HepG2 (cell line): ENCODE data around the gene SLC35F3. TPM values are rescaled to one million over a fixed set of nuclear protein-coding genes. Genes with fewer than 3 reads are reported as not detected.

Experiments
- ATAC-seq: fragments of 200-7000 bp; cut with Tn5 transposase; 3 replicates; pipeline ENCODE4 v1.9.1; 2020; ENCODE audit warnings: mild to moderate bottlenecking, moderate library complexity
- BruUV-seq: library from RNA; stranded (reverse); fragments of 400-500 nt; replicated peaks from 2 replicates; lab custom pipeline; 2021; lab: Mats Ljungman, UMichigan
- CTCF ChIA-PET: fragments of 300-600 bp; formaldehyde crosslinking; extraction: SDS; loops from one replicate; lab custom pipeline; 2021; ENCODE audit warnings: low total read pairs, inconsistent platforms, low intra/inter-chr PET ratio; lab: Yijun Ruan, JAX
- POLR2A ChIA-PET: fragments of 350-600 bp; sonication (Branson Sonifier 250); formaldehyde crosslinking; loops from one replicate; lab custom pipeline; 2020; ENCODE audit warnings: antibody characterized with exemption, inconsistent platforms; lab: Yijun Ruan, JAX
- DNase-seq: peaks from one replicate; pipeline ENCODE4 v3.0.0-alpha.2; 2015; ENCODE audit warnings: low spot score
- FAIRE-seq: peaks from 3 replicates; lab custom pipeline; 2011; peaks lifted over from hg19 to GRCh38; lab: Jason Lieb, UNC
- H2AFZ ChIP-seq: one replicate; pipeline ENCODE4 v1.6.1; 2011; ENCODE audit warnings: low read length, inconsistent platforms
- H3K27ac ChIP-seq: fragments of 300-600 bp; 3 replicates; pipeline ENCODE4 v1.8.0; 2011; ENCODE audit warnings: mixed run types, mild to moderate bottlenecking, mixed read lengths, low read length, inconsistent platforms; ENCODE audit not compliant: insufficient read depth; ENCODE audit errors: extremely low read length
- H3K27me3 ChIP-seq, 2 experiments: fragments of 200-600 bp in 1 of 2; 2 replicates in 1 of 2; 3 replicates in 1 of 2; pipeline versions ENCODE4 v1.6.0 to v1.8.0; 2011; ENCODE audit warnings: low read length in 2 of 2, mild to moderate bottlenecking in 2 of 2, moderate library complexity in 2 of 2, inconsistent platforms in 1 of 2; ENCODE audit not compliant: insufficient read depth in 2 of 2, control insufficient read depth in 1 of 2
- H3K36me3 ChIP-seq, 2 experiments: fragments of 200-600 bp in 1 of 2; replicated peaks in 1 of 2; 2 replicates in 1 of 2; 3 replicates in 1 of 2; pipeline versions ENCODE4 v1.5.1 to v1.8.0; 2011; ENCODE audit warnings: low read length in 2 of 2, inconsistent platforms in 1 of 2; ENCODE audit not compliant: insufficient read depth in 2 of 2, control insufficient read depth in 1 of 2
- H3K4me1 ChIP-seq: 2 replicates; pipeline ENCODE4 v1.5.1; 2012; ENCODE audit warnings: low read length, inconsistent platforms; ENCODE audit not compliant: insufficient read depth
- H3K4me2 ChIP-seq: 2 replicates; pipeline ENCODE4 v1.6.0; 2011; ENCODE audit warnings: low read depth, low read length, inconsistent platforms
- H3K4me3 ChIP-seq, 3 experiments: fragments of 200-600 bp in 1 of 3; sonication (generic), shearing (Covaris generic) in 1 of 3; replicated peaks in 1 of 3; 2 replicates each; pipeline ENCODE4 v1.5.1; 2011 to 2016; ENCODE audit warnings: low read length in 3 of 3, inconsistent platforms in 2 of 3, low read depth in 2 of 3, mild to moderate bottlenecking in 2 of 3, control low read depth in 1 of 3, mixed read lengths in 1 of 3; ENCODE audit not compliant: insufficient read depth in 1 of 3
- H3K79me2 ChIP-seq: one replicate; pipeline ENCODE4 v1.6.1; 2011; ENCODE audit warnings: low read length, inconsistent platforms; ENCODE audit not compliant: insufficient read depth
- H3K9ac ChIP-seq: 2 replicates; pipeline ENCODE4 v1.6.0; 2011; ENCODE audit warnings: mild to moderate bottlenecking, low read depth, low read length, inconsistent platforms; ENCODE audit not compliant: insufficient read depth
- H3K9me3 ChIP-seq: 2 replicates; pipeline ENCODE4 v1.5.1; 2012; ENCODE audit warnings: mild to moderate bottlenecking, low read length
- H4K20me1 ChIP-seq: 2 replicates; pipeline ENCODE4 v1.6.0; 2011; ENCODE audit warnings: inconsistent platforms, mild to moderate bottlenecking, low read length, moderate library complexity; ENCODE audit not compliant: insufficient read depth
- ARNTL ChIP-seq: sonication (generic); formaldehyde crosslinking; IDR thresholded peaks from 2 replicates; pipeline ENCODE4 v1.4.0; 2020; ENCODE audit warnings: mild to moderate bottlenecking, missing genetic modification reagents
- DR1 ChIP-seq: sonication (generic); formaldehyde crosslinking; IDR thresholded peaks from 2 replicates; pipeline ENCODE4 v1.8.0; 2021; ENCODE audit warnings: mild to moderate bottlenecking, missing genetic modification reagents, inconsistent platforms
- JUN ChIP-seq: sonication (generic); formaldehyde crosslinking; IDR thresholded peaks from 2 replicates; pipeline ENCODE4 v1.4.0; 2020; ENCODE audit warnings: mild to moderate bottlenecking, missing genetic modification reagents
- LBX2 ChIP-seq: sonication (generic); formaldehyde crosslinking; IDR thresholded peaks from 2 replicates; pipeline ENCODE4 v1.5.0; 2020; ENCODE audit warnings: missing genetic modification reagents, mild to moderate bottlenecking, borderline replicate concordance
- PLSCR1 ChIP-seq: sonication (generic); formaldehyde crosslinking; IDR thresholded peaks from 2 replicates; pipeline ENCODE4 v1.5.0; 2020; ENCODE audit warnings: missing genetic modification reagents, mild to moderate bottlenecking, borderline replicate concordance
- SSRP1 ChIP-seq: IDR thresholded peaks from 2 replicates; pipeline ENCODE4 v1.6.1; 2016; ENCODE audit warnings: control low read depth
- YEATS2 ChIP-seq: sonication (generic); formaldehyde crosslinking; IDR thresholded peaks from 2 replicates; pipeline ENCODE4 v1.4.0; 2020; ENCODE audit warnings: missing genetic modification reagents, borderline replicate concordance
- ZFP82 ChIP-seq: sonication (generic); formaldehyde crosslinking; IDR thresholded peaks from 2 replicates; pipeline ENCODE4 v1.5.1; 2020; ENCODE audit warnings: mild to moderate bottlenecking, missing genetic modification reagents, borderline replicate concordance
- ZMYM4 ChIP-seq: sonication (generic); formaldehyde crosslinking; IDR thresholded peaks from 2 replicates; pipeline ENCODE4 v1.8.1; 2023; ENCODE audit warnings: mild to moderate bottlenecking, missing genetic modification reagents
- ZNF510 ChIP-seq: sonication (generic); formaldehyde crosslinking; IDR thresholded peaks from 2 replicates; pipeline ENCODE4 v1.4.0; 2020; ENCODE audit warnings: low read depth, mild to moderate bottlenecking, missing genetic modification reagents
- ZNF616 ChIP-seq: sonication (generic); formaldehyde crosslinking; IDR thresholded peaks from 2 replicates; pipeline ENCODE4 v1.5.0; 2020; ENCODE audit warnings: low read depth, mild to moderate bottlenecking, missing genetic modification reagents
- WGBS: methylation state at CpG from one replicate; pipeline ENCODE4 v1.1.6; 2017; ENCODE audit warnings: low lambda C conversion rate; 5-methylcytosine and 5-hydroxymethylcytosine counted together
- in situ Hi-C: cut with HindIII; loops from 2 replicates; pipeline ENCODE4 v1.10.0; 2017; ENCODE audit warnings: low pct_unique_long_range_greater_than_20kb; ENCODE audit not compliant: extremely low pct_ligation_motif_present
- intact Hi-C: fragments of 100-400 bp; cut with micrococcal nuclease; formaldehyde crosslinking; loops from one replicate; pipeline ENCODE4 v1.10.0; 2022; ENCODE audit not compliant: unreplicated experiment
- polyA plus RNA-seq, 8 experiments: library from polyadenylated mRNA; depleted of rRNA in 3 of 8; stranded (reverse) in 7 of 8; unstranded in 1 of 8; fragments of >200 nt; fragmentation: Illumina TruSeq in 4 of 8; extraction: Trizol in 4 of 8; gene quantifications; 2 replicates each; pipeline versions ENCODE4 v1.2.1 to v1.2.3, GENCODE V29; 2011 to 2016; ENCODE audit warnings: low read depth in 4 of 8, missing spikeins in 1 of 8, mixed read lengths in 1 of 8; ENCODE audit not compliant: insufficient read depth in 1 of 8
- total RNA-seq, 5 experiments: library from RNA; depleted of rRNA; stranded (reverse); fragments of >200 nt; fragmentation: Illumina TruSeq; extraction: Trizol; gene quantifications; 2 replicates each; pipeline ENCODE4 v1.2.3, GENCODE V29; 2016; ENCODE audit warnings: low read depth in 1 of 5
- TF ChIP-seq, protein P1 (sequence below): sonication (generic); formaldehyde crosslinking; IDR thresholded peaks from 2 replicates; pipeline ENCODE4 v1.4.0; 2020; ENCODE audit warnings: mild to moderate bottlenecking, missing genetic modification reagents
- TF ChIP-seq, protein P2 (sequence below): sonication (generic); formaldehyde crosslinking; IDR thresholded peaks from 2 replicates; pipeline ENCODE4 v1.4.0; 2020; ENCODE audit warnings: missing genetic modification reagents, borderline replicate concordance
- TF ChIP-seq, protein P3 (sequence below): IDR thresholded peaks from 2 replicates; pipeline ENCODE4 v1.6.1; 2016; ENCODE audit warnings: low read depth, borderline replicate concordance

Gene SLC35F3
- total and polyA plus RNA-seq, 2 of the 13 experiments (the other 11 are each of a cell fraction or from before 2014, with no cell fraction given) = not detected

DNA sequence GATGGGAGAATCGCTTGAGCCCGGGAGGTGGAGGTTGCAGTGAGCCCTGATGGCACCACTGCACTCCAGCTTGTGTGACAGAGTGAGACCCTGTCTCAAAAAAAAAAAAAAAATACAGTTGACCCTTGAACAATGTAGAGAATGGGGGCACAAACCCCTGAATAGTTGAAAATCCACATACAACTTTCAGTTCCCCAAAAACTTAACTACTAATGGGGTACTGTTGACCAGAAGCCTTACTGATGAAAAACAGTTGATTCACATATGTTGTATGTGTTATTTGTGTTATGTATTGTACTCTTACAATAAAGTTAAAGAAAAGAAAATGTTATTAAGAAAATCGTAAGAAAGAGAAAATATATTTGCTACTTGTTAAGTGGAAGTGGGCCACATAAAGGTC is 417.6 kb downstream of the SLC35F3 start:
- CTCF ChIA-PET = no interaction called here
- ATAC-seq = no peak
- TF ChIP-seq ZNF510 (CRISPR knock-in tag) (no peak), ARNTL (no peak), DR1 (CRISPR knock-in tag) (no peak), ZFP82 (CRISPR knock-in tag) (no peak), ZMYM4 (no peak), ZNF616 (no peak), LBX2 (CRISPR knock-in tag) (no peak), JUN (CRISPR knock-in tag) (no peak), PLSCR1 (no peak), YEATS2 (CRISPR knock-in tag) (no peak), SSRP1 (CRISPR knock-in tag) (no peak)
- TF ChIP-seq, protein P1, sequence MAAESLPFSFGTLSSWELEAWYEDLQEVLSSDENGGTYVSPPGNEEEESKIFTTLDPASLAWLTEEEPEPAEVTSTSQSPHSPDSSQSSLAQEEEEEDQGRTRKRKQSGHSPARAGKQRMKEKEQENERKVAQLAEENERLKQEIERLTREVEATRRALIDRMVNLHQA (CRISPR knock-in tag) = no peak
- TF ChIP-seq, protein P2, sequence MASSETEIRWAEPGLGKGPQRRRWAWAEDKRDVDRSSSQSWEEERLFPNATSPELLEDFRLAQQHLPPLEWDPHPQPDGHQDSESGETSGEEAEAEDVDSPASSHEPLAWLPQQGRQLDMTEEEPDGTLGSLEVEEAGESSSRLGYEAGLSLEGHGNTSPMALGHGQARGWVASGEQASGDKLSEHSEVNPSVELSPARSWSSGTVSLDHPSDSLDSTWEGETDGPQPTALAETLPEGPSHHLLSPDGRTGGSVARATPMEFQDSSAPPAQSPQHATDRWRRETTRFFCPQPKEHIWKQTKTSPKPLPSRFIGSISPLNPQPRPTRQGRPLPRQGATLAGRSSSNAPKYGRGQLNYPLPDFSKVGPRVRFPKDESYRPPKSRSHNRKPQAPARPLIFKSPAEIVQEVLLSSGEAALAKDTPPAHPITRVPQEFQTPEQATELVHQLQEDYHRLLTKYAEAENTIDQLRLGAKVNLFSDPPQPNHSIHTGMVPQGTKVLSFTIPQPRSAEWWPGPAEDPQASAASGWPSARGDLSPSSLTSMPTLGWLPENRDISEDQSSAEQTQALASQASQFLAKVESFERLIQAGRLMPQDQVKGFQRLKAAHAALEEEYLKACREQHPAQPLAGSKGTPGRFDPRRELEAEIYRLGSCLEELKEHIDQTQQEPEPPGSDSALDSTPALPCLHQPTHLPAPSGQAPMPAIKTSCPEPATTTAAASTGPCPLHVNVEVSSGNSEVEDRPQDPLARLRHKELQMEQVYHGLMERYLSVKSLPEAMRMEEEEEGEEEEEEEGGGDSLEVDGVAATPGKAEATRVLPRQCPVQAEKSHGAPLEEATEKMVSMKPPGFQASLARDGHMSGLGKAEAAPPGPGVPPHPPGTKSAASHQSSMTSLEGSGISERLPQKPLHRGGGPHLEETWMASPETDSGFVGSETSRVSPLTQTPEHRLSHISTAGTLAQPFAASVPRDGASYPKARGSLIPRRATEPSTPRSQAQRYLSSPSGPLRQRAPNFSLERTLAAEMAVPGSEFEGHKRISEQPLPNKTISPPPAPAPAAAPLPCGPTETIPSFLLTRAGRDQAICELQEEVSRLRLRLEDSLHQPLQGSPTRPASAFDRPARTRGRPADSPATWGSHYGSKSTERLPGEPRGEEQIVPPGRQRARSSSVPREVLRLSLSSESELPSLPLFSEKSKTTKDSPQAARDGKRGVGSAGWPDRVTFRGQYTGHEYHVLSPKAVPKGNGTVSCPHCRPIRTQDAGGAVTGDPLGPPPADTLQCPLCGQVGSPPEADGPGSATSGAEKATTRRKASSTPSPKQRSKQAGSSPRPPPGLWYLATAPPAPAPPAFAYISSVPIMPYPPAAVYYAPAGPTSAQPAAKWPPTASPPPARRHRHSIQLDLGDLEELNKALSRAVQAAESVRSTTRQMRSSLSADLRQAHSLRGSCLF (CRISPR knock-in tag) = no peak
- TF ChIP-seq, protein P3, sequence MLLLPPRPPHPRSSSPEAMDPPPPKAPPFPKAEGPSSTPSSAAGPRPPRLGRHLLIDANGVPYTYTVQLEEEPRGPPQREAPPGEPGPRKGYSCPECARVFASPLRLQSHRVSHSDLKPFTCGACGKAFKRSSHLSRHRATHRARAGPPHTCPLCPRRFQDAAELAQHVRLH (CRISPR knock-in tag) = no peak

More for the DNA sequence above, 417.6 kb downstream of the SLC35F3 start:
- WGBS = 79% methylated on average over 3 of the region's 3 CpGs
- POLR2A ChIA-PET = interaction anchor here (1.6 kb wide), 1 partner anchor 8 kb away, joined by 5 read pairs; no protein-coding TSS in a partner anchor
- H3K9ac ChIP-seq = no peak overlapping the region
- no peaks in the 10 kb centered on the region for H3K9me3 ChIP-seq
- BruUV-seq = no TSS peak
- no peak overlapping the region for H3K4me3 ChIP-seq
- no peak overlapping the region for H3K27ac ChIP-seq
- H3K27me3 ChIP-seq = no peaks in the 10 kb centered on the region; a peak in 1 of 5 replicates
- DNase-seq (no peak), FAIRE-seq (no peak)
- no peaks in the 10 kb centered on the region for H3K79me2 ChIP-seq
- peaks cover 54% of the 10 kb centered on the region for H3K4me1 ChIP-seq
- H4K20me1 ChIP-seq = no peaks in the 10 kb centered on the region
- H3K36me3 ChIP-seq = no peaks in the 10 kb centered on the region
- H3K4me2 ChIP-seq = no peak overlapping the region
- in situ Hi-C loops (loop anchor here (25.0 kb wide), 1 partner anchor 185 kb away; no protein-coding TSS in a partner anchor), intact Hi-C loops (no loop called here)
- no peak overlapping the region for H2AFZ ChIP-seq
